GM19372 (cell line): ENCODE measurements around the gene HSPA12B.

Experiments
- ATAC-seq: cut with Tn5 transposase; IDR thresholded peaks from one replicate; pipeline ENCODE4 v1.9.1; 2021; ENCODE audit warnings: mild to moderate bottlenecking, low read depth, moderate library complexity; ENCODE audit not compliant: unreplicated experiment

HSPA12B gene

DNA sequence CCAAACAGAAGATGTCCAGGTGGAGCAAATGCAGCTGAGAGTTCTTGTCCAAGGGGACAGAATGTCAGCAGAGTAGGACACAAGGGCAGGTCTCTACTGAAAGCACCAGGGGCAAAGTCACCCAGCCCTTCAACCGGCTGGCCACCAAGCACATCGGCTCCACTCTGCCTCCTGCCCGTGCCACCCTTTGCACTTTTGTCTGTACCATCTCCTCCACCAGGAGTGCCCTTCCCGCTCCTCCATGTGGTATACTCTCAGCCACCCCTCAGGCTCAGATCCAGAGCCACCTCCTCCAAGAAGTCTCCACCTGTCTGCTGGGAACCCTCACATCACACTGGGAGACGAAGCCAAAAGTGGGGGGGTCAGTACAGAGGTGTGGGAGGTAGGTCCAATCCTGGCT is 4.1 kb upstream of the HSPA12B start:
- ATAC-seq, result no peak

DNA sequence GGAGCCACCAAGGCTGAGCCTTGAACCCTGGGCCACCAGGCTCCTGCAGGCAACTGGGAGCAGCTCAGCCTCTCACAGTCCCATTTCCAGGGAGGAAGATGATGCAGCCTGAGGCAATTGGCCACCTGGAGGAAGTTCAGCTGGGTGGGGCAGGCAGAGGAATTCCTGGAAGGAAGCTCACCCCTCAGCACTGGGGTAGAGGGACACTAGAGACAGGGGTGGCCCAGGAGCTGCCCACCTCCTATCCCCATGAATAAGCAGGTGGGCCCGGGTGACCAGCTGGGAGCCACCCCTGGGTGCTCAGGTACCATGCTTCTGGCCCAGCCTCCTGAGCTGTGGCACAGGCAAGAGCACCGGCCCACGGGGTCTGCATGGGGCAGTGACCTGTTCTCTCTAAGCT is 3.6 kb upstream of the HSPA12B start:
- no peak for ATAC-seq

DNA sequence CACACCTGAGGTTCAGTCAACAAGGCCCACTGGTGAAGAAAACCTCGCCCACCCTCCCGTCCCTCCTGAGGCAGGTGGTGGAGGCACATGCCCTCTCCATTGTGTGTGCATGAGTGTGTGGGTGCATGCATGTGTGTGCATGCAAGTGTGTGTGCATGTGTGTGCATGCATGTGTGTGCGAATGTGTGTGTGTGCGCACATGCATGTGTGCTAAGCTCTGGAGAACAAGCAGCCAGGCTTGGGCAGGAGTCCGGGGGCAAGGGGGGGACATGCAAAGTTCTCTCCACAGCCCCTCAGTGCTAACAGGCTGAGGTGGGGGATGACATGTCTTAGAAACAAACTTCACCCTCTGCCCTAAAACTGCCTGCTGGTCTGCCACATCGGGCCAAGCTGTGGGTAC is 3.1 kb upstream of the HSPA12B start:
- no peak for ATAC-seq

DNA sequence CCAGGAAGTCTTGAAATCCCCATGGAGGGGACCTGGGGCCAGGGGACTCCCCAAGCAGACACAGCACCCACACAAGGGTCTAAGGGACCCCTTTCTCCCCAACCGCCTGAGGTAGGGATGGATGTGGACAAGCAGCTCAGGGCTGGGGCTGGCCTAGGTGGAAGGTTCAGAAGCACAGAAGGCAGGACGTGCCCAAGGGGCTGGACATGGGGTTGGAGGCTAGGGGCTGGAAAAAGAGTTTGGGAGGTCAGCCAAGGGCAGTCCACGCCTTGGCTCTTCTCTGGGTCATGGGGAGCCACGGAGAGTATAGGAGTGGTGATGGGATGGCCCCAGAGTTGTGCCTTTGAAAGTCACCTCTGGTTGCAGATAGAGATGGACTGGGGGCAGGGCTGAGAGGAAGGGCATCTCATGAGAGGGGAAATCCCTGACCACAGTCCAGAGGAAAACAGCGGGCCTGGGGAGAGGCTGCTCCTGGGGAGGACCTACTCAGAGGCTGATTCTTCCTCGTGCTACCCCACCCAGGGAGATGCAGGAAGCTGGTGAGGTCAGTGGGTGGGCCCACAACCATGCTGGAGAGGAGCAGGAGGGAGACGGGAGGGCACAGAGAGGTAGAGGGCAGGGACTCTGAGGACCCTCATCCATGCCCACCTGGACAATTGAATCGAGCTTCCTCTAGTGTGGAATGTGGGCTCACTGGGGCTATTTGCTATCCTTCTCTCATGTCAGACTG is 2.5 kb upstream of the HSPA12B start:
- ATAC-seq, result no peak

DNA sequence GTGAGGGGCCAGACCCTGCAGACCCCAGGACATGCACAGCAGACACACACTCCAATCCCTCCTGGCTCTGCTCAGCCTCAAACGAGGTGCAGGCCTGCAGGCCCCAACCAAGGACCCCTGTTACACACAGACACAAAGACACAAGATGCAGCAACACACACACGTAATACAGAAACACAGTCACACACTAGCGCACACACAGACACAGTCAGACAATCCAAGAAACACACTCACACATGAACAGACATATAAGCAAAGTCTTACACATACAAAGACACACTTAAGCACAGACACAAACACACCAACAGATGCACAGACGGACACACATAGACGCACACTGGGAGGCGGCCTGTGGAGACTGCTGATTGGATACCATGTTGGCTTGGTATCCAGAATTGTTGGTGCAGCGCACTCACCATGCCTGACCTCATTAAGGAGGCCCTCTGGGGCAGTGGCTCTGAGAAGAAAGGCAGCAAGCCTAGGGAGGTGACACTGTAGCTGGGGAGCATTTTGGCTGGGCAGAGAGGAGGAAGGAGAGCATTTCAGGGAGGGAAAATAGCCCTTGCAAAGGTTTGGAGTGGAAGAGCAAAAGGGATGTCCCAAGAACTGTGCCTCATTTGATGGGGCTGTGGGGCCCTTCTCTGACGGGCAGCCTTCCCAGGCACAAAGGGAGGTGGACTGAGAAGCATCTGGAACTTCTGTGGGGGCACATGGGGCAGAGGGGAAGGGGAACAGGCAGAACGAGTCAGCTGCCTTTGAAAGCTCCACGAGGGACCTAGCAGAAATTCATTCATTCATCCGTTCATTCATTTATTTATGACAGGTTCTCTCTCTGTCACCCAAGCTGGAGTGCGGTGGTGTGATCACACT is 1.4 kb upstream of the HSPA12B start:
- ATAC-seq, result no peak

DNA sequence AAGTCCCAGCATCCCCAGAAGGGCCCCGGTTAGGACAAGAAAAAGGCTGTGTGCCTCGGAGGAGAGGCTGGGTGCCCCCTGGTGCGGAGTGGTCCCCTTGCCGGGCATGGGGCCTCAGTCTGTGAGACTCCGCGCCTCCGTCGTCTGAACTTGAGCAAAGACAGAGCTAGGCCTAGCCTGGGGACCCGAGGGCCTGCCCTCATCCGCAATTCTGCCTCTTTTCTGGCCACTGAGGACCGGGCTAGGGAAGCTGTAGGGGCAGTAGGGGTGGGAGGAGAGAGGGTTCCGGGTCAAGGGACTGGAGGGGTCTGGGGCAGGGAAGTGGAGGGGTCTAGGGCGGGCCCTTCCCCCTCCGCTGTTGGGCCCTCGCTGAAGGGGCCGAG is 550 bp upstream of the HSPA12B start:
- no peak for ATAC-seq

DNA sequence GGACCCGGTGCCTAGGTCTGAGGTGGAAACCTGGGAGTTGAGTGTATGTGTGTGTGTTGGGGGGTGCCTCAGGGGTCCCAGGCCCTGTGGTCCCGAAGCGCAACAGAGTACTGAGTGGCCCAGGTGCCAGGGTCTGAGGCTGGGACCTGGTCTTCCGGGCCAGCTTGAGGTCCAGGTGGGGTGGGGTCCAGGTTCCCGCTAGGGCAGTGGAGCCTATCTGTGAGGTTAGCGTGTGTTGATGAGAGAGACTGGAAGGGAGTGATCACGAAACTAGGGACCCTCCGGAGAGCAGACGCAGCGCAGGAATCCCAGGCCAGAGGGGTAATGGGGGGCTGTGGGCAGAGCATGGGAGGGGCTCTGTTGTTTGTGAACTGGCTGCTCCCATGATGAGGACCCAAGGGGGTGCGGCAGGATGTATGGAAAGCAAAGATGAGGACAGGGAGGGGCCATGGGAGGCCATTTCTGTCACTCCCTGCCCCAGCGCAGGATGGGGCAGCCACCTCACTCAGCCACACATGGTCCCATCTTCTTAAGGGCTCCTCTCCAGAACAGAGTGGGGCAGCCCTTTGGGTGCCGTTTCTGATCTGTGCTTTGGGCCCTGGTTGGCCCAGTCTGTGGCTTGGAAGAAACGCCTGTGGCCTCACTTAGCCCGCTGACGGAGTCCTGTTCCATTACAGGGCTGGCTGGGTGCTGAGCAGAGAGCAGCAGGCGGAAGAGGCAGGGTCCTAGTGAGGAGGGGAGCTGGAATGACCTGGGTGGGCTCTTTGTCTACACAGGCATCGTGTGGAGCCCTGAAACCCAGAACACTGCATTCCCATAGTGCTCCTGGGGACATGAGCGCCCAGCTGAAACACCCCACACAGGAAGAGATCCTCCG is 872 bp downstream of the HSPA12B start:
- ATAC-seq, result no peak

DNA sequence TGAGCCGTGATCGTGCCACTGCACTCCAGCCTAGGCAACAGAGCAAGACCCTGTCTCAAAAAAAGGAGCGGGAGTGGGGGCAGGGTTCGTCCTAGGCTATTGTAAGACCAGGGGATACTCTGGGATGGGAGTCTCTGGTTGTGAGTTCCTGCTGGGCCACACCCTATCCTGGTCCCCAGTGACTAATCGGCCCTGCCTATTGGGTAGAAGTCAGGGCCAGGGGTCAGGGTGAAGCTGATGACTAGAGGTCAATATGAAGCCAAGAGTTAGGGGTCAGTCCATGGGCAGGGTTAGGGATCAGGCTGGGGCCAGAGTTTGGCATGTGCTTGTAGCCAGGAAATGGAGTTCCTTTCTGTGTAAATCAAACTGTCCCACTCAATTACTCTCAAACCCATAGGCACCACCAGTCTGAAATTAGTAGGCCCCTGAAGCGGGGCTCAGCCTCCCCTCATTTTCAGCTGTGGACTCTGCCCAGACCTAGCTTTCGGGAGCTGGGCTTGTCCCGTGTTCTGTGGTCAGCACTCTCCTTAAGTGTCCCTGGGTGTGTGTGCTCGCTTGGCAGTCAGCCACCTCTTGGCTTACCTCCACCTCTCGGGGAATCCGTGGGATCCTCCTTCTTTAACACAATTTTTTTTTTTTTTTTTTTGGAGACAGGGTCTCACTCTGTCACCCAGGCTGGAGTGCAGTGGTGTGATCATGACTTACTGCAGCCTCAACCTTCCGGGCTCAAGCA is 1.8 kb downstream of the HSPA12B start:
- no peak for ATAC-seq

DNA sequence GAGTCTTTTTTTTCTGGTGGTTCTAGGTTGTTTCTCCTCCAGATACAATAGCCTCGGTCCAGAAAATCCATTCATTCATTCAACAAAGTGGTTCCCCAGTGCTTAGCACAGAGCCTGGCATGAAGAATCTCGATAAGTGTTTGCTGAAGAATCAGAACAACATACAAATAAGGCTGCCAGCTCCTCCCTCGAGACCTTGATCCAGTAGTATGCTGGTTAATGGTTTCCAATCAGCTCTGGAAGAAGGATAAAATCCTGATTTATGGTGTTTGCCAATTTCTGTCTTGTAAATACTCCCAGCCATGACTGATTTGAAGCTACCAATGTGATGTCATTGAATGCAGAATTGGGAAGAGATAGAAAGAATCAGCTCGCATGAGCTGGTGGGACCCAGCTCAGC is 3.3 kb downstream of the HSPA12B start:
- no peak for ATAC-seq

DNA sequence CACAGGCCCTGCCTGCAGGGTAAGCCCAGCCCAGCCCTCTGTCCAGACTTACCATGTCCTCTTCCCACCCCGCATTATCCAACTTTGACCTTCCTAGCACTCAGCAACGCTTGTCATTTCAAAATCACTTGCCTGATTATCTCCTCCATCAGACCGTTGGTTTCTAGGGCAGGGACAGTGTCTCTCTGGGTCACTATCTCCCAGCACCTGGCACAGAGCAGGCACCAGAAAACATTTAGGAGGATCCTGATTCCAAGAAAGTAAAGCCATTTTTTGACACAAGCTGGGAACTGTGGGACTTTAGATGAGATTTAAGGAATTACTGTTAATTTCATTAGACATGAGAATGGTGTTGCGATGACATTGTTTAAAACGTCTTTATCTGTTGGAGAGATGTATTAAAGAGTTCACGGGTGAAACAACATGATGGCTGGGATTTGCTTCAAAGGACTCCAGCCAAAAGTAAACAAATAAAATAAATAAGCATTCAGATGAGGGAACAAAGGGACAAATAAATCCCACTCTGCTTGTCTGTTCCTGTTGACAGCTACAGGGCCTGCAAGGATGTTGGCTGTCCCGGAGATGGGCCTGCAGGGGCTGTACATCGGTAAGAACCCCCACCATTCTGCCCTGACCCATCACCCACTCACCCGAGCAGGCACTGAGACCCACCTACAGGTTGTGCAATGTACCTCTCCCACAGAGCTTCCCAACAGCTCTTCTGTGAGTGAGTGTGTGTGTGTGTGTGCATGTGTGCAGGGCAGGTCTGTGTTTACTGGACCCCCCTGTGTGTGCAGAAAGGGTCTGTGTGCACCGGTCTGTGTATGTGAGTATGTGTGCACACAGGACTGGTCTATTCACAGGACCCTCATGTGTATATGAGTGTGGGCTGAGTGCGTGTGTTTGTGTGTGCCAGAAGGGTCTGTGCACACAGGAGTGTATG is 5.9 kb downstream of the HSPA12B start:
- ATAC-seq, result no peak

DNA sequence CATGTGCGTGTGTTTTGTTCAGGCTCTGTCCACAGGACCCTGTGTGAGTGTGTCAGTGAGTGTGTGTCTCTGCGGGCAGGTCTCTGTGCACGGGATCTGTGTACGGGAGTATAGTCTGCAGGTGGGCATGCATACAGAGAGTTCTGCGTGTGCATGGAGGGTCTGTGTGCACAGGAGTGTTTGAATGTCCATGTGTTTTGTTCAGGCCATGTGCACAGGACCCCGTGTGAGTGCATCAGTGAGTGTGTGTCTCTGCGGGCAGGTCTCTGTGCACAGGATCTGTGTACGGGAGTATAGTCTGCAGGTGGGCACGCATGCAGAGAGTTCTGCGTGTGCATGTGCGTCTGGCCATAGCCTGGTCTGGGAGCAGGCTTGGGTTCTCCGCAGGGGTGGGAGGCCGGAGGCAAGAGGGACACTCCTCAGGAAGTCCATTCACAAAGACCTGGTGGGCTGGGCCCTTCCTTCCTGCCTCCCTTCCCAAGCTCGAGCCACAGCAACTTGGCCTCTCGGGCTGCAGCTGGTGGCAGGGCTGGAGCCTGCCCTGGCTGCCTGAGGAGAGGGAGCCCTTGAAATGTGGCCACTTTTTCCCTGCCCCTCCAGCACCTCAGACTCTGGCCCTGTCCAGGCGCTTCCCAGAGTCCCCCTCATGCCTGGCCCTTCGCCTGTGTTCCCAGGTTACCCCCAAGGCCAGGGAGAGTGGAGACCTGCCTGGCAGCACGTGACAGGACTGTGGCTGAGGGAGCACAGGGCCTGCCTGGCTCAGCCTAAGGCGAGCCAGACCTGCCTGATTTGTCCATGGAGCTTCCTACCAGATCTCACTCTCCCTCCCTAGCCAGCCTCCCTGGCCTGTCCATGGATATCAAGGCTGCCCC is 6.8 kb downstream of the HSPA12B start:
- ATAC-seq, result no peak

DNA sequence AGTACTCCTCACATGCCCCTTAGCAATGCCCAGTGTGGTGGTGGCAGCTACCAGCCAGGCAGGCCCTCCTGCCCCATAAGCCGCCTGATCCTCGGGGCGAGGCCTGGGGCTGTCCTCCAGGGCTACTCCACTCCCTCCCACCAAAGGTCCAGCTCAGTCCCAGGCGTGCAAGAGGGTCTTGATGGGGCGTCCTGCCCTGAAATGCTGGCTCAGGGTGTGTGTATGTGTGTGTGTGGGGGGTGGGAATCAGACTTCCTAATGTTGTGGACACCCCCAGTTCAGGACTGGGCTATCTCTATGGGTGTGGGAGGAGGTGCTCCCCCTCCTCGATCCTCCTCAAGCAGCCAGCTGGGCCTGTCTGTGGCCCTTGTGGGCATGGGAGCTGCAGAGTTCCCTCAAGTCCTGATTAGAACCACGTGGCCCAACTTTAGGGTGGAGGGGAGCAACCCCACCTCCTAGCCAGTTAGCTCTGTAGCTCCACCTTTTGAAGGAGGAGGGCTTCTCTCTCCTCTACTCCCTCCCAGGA is 7.5 kb downstream of the HSPA12B start:
- no peak for ATAC-seq

DNA sequence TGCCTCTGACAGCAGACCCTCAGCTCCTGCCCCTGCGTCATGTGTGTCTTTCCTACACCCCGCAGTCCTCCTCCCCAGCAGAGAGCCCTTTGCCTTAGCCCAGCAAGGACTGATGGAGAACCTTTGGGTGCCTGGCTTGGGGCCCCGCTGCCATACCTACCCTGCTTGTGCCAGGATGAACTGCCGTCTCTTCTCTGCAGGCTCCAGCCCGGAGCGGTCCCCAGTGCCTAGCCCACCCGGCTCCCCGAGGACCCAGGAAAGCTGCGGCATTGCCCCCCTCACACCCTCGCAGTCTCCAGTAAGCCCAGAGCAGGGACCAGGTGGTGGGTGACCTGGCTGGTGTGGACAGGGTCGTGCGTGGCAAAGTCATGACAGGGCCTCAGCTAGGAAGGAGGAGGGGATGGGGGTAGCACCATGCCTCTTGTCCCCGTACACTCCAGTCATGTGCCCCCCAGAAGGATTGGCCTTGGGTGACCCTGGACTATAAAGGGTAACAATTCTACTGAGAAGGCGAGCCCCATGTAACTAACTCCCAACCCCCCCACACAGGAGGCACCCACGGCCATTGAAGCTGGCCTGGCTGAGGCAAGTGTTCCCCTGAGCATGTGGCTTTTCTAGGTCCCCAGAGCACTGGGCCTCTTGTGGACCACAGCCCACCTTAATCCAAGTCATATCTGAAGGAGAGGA is 8.3 kb downstream of the HSPA12B start:
- ATAC-seq, result no peak

DNA sequence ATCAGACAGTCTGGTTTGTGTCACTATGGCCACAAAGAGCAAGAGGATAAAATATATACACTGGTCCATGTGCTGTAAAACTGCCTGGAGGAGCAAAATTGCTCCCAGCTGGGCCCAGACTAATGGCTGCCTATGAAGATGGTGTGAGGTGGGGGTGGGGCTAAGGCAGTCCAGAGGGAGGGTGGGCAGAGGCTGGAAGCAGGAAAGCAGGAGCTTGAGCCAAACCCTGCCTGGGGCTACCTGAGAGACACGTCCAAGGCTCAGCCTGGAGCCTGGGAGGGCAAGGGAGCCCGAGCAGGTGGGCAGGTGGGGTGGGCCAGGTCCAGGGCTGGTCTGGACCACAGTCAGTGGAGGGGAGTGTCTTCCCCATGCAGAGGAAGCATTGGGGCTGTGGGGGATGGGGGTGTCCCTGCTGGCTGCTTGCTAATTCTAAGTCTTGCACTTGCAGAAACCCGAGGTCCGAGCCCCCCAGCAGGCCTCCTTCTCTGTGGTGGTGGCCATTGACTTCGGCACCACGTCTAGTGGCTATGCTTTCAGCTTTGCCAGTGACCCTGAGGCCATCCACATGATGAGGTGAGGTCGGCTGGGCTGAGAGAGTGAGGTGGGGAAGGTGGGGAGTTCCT is 9.5 kb downstream of the HSPA12B start:
- ATAC-seq, result no peak

DNA sequence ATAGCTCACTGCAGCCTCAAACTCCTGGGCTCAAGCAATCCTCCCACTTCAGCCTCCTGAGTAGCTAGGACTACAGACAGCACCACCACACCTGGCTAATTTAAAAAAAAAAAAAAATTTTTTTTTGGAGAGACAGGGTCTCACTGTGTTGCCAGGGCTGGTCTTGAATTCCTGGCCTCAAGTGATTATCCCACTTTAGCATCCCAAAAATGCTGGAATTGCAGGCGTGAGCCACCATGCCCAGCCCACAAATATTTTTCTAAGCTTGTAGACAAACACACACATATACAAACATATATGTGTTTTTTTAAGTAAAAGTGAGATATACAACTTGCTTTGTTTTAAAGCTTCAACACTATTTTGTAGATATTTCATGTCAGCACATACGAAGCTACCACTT is 10.8 kb downstream of the HSPA12B start:
- no peak for ATAC-seq

DNA sequence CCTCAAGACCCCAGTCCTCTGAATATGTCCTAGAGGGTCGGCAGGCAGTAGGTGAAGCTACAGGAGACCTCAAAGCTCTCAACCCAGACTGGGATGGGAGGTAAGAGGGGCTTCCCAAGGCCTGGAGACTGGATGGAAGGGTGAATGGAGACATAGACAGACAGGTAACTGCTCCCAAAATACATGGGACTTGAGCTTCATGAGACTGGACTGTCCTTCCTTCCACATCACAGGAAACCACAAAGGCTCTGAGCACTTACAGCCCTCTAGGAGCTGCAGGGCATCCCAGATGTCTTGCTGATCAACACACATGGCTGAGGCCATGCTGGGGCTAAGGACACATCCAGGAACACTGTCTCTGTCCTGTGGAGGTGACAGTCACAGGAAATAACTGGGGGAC is 11.6 kb downstream of the HSPA12B start:
- ATAC-seq, result no peak
